HG03442 (cell line): ENCODE data around the gene TMEM200B.
"Not testable (repeated sequence)": the region's sequence is repeated elsewhere in the genome, so short reads cannot be mapped to it uniquely, and the experiment has no call there.

ENCODE experiments used
- ATAC-seq: cut with Tn5 transposase; IDR thresholded peaks from one replicate; pipeline ENCODE4 v1.9.1; 2021; ENCODE audit warnings: mild to moderate bottlenecking, moderate library complexity; ENCODE audit not compliant: unreplicated experiment

The TMEM200B gene

GRCh38 chr1:29113413-29114117 lies 10.1 kb downstream of the TMEM200B start:
- ATAC-seq, result no peak

GRCh38 chr1:29112705-29113412 lies 10.8 kb downstream of the TMEM200B start:
- no peak for ATAC-seq

GRCh38 chr1:29108041-29108440 lies 15.7 kb downstream of the TMEM200B start:
- ATAC-seq, result not testable (repeated sequence)

GRCh38 chr1:29105822-29106221 lies 17.9 kb downstream of the TMEM200B start:
- ATAC-seq, result no peak

DNA sequence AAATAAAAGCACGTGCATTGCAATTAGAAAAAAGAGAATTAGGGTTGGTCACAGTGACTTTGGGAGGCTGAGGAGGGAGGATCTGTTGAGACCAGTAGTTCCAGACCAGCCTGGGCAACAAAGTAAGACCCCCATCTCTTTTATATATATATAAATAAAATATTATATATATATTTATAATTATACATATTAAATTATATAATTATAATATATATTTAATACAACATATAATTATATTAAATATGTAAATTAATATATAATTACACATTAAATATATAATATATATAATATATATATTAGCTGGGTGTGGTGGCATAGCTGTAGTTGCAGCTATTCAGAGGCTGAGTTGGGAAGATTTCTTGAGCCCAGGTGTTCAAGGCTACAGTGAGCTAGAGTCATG lies 23.2 kb downstream of the TMEM200B start:
- ATAC-seq, result no peak

- no peak for ATAC-seq
Measured at GRCh38 chr1:29099286-29099685, 24.4 kb downstream of the TMEM200B start.

- ATAC-seq, result no peak
Measured at GRCh38 chr1:29096231-29096886, 27.3 kb downstream of the TMEM200B start.

DNA sequence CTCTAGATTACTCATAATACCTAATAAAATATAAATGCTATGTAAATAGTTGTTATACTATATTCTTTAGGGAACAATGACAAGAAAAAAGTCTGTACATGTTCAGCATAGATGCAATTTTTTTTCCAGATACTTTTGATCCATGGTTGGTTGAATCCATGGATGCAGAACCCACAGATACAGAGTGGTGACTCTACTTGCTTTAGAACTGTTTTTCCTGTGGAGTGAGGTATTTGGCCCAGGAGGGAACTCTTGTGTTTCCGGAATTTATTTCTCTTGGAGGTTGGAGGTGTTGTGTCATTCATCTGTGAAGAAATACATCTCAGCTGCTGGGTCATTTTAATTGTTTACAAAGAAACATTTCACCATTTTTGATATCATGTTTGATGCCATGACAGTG lies 28.7 kb downstream of the TMEM200B start:
- no peak for ATAC-seq

DNA sequence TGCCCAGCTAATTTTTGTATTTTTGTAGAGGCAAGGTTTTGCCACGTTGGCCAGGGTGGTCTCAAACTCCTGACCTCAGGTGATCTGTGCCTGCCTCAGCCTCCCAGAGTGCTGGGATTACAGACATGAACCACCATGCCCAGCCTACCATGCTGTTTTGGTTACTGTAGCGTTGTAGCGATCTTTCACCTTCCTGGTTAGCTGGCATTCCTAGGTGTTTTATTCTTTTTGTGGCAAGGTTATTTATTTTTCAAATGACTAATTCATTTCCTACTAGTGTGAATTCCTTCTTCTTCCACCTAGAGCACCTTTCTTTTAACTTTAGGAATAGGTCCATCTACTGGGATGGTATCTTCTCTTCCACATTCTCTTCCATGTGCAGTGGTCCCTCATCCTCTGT lies 29.3 kb downstream of the TMEM200B start:
- no peak for ATAC-seq

DNA sequence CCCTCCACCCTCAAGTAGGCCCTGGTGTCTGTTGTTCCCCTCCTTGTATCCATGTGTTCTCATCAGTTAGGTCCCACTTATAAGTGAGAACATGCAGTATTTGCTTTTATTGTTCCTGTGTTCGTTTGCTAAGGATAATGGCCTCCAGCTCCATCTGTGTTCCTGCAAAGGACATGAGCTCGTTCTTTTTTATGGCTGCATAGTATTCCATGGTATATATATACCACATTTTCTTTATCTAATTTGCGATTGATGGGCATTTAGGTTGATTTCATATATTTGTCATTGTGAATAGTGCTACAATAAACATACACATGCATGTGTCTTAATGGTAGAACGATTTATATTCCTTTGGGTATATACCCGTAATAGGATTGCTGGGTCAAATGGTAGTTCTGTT lies 31.0 kb downstream of the TMEM200B start:
- not testable (repeated sequence) for ATAC-seq

- no peak for ATAC-seq
Measured at GRCh38 chr1:29090937-29091618, 32.6 kb downstream of the TMEM200B start.

GRCh38 chr1:29084196-29084521 lies 39.5 kb downstream of the TMEM200B start:
- ATAC-seq, result no peak

DNA sequence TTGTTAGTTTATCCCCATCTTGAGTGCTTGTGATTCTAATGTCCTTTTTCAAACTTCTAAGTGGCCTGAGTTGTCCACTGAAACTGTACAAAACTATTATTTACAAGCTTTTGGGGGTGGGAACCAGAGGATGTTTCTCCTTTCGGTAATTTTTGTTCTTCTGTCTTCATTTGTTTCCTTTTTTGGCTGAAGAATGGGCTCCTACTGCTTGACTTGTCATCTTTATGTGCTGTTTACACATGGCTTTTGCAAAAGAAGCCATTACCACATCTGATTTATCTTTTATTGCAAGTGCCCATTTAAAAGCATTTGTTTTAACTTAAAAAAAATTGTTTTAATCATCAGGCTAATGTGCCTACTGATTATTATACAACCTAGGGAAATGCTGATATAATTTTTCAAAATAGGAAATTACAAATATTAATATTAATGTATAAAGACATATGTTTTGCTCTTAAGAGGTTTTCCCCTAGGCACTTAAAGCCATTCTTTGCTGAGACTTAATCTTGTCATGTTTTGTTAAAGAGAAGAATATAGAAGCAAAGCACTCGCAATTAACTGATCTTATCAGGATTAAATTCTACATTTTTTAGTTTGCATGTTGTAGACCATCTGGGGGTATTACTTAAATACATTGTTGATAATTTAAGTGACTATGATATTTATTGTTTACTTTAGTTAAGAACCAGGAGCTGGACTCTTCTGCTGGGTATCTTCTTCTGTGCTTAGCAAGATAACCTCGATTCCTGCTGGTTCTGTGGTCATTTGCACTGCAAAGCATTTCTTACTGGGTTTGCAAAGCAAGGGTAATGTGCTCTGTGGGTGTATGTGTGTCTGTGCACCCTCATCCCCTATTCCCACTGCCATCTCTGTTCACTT lies 40.1 kb downstream of the TMEM200B start:
- no peak for ATAC-seq

DNA sequence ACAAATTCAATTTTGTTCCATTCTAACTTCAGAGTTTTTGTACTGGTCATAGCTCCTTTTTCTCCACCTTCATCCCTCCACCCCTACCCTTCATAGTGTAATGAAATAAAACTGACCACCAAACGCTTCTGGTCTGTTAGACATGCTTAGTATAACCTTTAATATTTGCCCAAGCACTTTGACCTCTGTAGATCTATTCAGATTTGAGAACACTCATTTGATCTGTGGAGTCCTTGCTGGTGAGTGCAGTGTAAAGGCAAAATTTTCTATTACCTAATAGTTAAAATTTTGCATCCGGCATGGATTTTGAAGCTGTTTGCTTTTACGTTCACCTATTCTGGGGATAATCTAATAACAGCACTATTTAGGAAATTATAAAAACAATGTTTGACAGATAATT lies 41.2 kb downstream of the TMEM200B start:
- no peak for ATAC-seq

- ATAC-seq, result no peak
Measured at GRCh38 chr1:29081201-29081600, 42.5 kb downstream of the TMEM200B start.

DNA sequence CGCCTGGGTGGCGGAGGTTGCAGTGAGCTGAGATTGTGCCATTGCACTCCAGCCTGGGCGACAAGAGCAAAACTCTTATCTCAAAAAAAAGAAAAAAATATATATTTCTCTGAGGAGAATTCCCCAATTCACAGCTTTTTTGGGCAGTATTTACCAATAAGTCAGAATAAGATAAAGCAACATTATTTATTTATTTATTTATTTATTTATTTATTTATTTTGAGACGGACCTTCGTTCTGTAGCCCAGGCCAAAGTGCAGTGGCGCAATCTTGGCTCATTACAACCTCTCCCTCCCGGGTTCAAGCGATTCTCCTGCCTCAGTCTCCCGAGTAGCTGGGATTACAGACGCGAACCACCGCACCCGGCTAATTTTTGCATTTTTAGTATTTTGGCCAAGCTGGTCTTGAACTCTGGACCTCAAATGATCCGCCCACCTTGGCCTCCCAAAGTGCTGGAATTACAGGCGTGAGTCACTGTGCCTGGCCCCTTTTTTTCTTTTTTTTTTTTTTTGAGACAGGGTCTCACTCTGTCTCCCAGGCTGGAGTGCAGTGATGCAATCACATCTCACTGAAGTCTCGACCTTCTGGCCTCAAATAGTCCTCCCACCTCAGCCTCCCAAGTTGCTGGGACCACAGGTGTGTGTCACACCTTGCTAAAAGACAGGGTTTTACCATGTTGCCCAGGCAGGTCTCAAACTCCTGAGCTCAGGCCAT lies 43.6 kb downstream of the TMEM200B start:
- ATAC-seq, result not testable (repeated sequence)

DNA sequence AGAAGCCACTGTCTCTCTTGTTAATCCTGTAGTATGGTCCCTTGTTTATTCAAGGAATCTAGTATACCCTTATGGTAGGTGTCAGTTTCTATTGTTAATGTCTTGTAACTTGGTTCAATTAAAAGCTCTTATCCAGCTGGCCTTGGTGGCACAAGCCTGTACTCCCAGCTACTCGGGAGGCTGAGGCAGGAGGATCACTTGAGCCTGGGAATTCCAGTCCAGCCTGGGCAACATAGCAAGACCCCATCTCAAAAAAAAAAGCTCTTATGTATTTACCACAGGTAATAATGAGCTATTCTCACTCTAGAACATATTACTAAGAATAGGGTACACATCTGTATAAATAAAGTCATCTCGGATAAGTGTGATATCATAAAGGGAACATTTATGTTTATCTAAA lies 46.5 kb downstream of the TMEM200B start:
- no peak for ATAC-seq
